Progenitor cell of endocrine pancreas (in vitro differentiated cells): ENCODE measurements around the gene ELOB. TPM values are rescaled to one million over a fixed set of nuclear protein-coding genes. Genes with fewer than 3 reads are reported as not detected.

Source experiments
- DNase-seq: peaks from one replicate; pipeline ENCODE4 v3.0.0; 2021; ENCODE audit warnings: low spot score; ENCODE audit not compliant: unreplicated experiment
- H3K27ac Mint-ChIP-seq: 2 replicates; pipeline ENCODE4 v1.8.0; 2021; ENCODE audit warnings: mild to moderate bottlenecking, moderate library complexity, mixed read lengths
- H3K27me3 Mint-ChIP-seq: 2 replicates; pipeline ENCODE4 v1.8.0; 2021; ENCODE audit warnings: mixed read lengths
- H3K36me3 Mint-ChIP-seq: 2 replicates; pipeline ENCODE4 v1.8.0; 2022; ENCODE audit warnings: mixed read lengths; ENCODE audit not compliant: insufficient read depth
- H3K4me1 Mint-ChIP-seq: 2 replicates; pipeline ENCODE4 v1.8.0; 2021; ENCODE audit warnings: low read depth, mixed read lengths
- H3K4me3 Mint-ChIP-seq: 2 replicates; pipeline ENCODE4 v1.8.0; 2021; ENCODE audit warnings: low read depth, mild to moderate bottlenecking, moderate library complexity, mixed read lengths
- H3K9me3 Mint-ChIP-seq: 2 replicates; pipeline ENCODE4 v1.8.0; 2021; ENCODE audit warnings: low read depth, mixed read lengths
- total RNA-seq: library from RNA; stranded (reverse); gene quantifications from 2 replicates; pipeline ENCODE4 v1.2.1, GENCODE V29; 2021
- TF ChIP-seq, protein P1 (sequence below): fragments of 200-600 bp; sonication (generic); IDR thresholded peaks from one replicate; pipeline ENCODE4 v1.5.0; 2021; ENCODE audit warnings: antibody characterized with exemption, mild to moderate bottlenecking; ENCODE audit not compliant: unreplicated experiment

Gene ELOB
- total RNA-seq, 1 donor from 2014 or later: 201 TPM

DNA sequence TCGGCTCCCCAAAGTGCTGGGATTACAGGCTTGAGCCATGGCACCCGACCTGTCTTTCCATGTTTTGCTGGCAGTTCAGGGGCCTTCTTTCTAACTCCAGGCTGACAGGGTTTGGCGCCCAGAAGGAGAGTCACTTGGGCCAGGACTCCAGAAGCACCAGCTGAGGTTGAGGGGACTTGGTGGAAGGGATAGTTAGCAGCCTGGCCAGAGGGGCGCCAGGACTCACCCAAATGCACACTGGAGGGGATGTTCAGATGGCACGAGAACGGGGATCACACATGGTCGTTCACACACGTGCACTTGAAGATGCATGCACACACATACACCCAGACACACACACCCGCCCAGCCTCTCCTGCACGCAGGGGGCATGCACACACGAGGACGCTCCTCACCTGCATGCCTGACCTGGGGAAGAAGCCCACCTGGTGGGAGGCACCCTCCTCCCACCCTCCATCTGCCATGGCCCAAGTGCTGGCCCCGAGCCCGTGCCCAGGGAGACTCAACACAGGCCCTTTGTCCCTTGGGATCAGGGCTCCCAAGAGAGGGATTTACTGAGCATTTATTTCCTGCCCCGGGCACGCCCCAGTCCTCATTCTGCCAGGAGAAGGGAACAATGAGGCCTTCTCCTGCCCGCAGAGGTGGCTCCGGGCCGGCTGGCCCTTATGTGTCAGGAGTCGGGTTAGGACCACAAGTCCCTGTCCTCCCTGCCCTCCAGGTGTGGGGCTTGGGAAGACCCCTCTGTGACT lies 37.6 kb upstream of the ELOB start:
- Mint-ChIP-seq H3K36me3 (no peaks in the 10 kb centered on the region), H3K27me3 (peaks cover 14% of the 10 kb centered on the region), H3K27ac (no peak overlapping the region), H3K9me3 (no peaks in the 10 kb centered on the region), H3K4me3 (no peak overlapping the region), H3K4me1 (no peaks in the 10 kb centered on the region)
- no peak for DNase-seq
- TF ChIP-seq, protein P1, sequence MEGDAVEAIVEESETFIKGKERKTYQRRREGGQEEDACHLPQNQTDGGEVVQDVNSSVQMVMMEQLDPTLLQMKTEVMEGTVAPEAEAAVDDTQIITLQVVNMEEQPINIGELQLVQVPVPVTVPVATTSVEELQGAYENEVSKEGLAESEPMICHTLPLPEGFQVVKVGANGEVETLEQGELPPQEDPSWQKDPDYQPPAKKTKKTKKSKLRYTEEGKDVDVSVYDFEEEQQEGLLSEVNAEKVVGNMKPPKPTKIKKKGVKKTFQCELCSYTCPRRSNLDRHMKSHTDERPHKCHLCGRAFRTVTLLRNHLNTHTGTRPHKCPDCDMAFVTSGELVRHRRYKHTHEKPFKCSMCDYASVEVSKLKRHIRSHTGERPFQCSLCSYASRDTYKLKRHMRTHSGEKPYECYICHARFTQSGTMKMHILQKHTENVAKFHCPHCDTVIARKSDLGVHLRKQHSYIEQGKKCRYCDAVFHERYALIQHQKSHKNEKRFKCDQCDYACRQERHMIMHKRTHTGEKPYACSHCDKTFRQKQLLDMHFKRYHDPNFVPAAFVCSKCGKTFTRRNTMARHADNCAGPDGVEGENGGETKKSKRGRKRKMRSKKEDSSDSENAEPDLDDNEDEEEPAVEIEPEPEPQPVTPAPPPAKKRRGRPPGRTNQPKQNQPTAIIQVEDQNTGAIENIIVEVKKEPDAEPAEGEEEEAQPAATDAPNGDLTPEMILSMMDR: no peak

DNA sequence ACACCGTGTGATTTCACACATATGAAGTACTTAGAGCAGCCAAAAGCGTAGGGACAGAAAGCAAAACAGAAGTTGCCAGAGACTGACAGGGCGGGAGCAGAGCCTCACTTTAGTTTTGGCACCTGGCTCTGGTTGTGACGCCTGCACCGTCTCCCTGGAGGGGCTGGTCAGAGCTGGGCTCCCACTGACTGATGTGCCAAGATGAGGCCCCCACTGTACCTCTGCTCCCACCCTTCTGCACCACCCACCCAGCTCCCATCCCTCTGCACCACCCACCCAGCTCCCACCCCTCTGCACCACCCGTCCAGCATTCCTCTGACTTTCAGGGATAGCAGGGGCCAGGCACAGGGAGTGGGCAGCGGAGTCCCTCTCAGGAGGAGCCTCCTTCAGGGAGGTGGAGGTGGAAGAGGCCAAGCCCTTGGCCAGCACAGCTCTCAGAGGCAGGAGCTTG lies 36.7 kb upstream of the ELOB start:
- Mint-ChIP-seq H3K27me3 (peaks cover 23% of the 10 kb centered on the region), H3K9me3 (peaks cover 5% of the 10 kb centered on the region), H3K36me3 (no peaks in the 10 kb centered on the region), H3K27ac (no peak overlapping the region), H3K4me1 (no peaks in the 10 kb centered on the region), H3K4me3 (no peak overlapping the region)
- TF ChIP-seq, protein P1: no peak
- DNase-seq: no peak

DNA sequence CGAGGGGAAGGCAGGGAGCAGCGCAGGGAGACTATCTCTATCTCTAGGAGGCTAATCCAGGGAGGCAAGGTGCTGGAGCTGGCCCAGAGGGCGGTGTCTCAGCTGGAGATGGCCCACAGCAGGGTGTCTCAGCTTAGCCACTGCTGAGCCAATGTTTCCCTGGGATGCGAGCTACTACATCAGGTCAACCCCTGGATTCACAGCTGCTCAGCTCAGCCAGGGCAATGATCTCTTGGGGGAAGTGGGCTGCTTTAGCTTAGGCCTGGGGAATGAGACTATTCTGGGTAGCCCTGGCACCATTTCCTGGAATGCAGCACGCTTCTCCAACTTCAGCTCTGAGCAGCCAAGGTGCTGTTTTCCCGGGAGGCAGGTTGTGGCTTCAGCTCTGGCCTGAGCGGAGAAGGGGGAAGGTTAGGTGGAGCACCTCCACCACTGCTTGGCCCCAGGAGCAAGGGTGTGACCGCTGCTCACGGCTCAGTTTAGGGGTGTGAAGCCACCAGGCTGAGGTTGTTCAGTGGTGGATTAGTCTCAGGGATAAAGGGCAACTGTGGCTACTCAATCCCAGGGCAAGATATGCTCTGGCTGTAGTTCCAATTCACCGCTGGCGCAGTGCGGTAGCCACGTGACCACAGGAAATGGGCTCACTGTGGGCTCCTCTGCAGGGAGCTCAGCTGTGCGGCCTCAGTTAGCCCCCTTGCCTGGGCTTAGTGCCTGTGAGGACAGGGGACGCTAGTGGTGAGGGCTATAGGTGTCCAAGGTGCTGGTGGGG lies 34.8 kb upstream of the ELOB start:
- Mint-ChIP-seq H3K4me1 (no peaks in the 10 kb centered on the region), H3K36me3 (no peaks in the 10 kb centered on the region), H3K4me3 (no peak overlapping the region), H3K27ac (no peak overlapping the region), H3K9me3 (peaks cover 5% of the 10 kb centered on the region), H3K27me3 (peaks cover 24% of the 10 kb centered on the region)
- TF ChIP-seq, protein P1: no peak
- DNase-seq: no peak

- no peak overlapping the region for H3K27ac Mint-ChIP-seq
- no peak for DNase-seq
- no peak overlapping the region for H3K4me3 Mint-ChIP-seq
- TF ChIP-seq, protein P1: no peak
- H3K36me3 Mint-ChIP-seq: no peaks in the 10 kb centered on the region
- no peaks in the 10 kb centered on the region for H3K4me1 Mint-ChIP-seq
- H3K27me3 Mint-ChIP-seq: peaks cover 24% of the 10 kb centered on the region
- H3K9me3 Mint-ChIP-seq: peaks cover 5% of the 10 kb centered on the region
These were observed 33.6 kb upstream of the ELOB start for GRCh38 chr16:2810651-2811050.

GRCh38 chr16:2809149-2809760 lies 32.2 kb upstream of the ELOB start:
- Mint-ChIP-seq H3K4me3 (no peak overlapping the region), H3K36me3 (no peaks in the 10 kb centered on the region), H3K27me3 (peaks cover 29% of the 10 kb centered on the region), H3K4me1 (no peaks in the 10 kb centered on the region), H3K9me3 (peaks cover 7% of the 10 kb centered on the region), H3K27ac (no peak overlapping the region)
- TF ChIP-seq, protein P1: no peak
- DNase-seq: no peak
